A673 (cell line): Measurements from ENCODE around the gene DLG2. TPM values are rescaled to one million over a fixed set of nuclear protein-coding genes. Genes with fewer than 3 reads are reported as not detected.

Experiments
- BruUV-seq: library from RNA; stranded (reverse); fragments of 400-500 nt; replicated peaks from 2 replicates; lab custom pipeline; 2021; lab: Mats Ljungman, UMichigan
- CTCF ChIA-PET: fragments of 300-600 bp; sonication (Branson Sonifier 250); formaldehyde crosslinking; loops from one replicate; lab custom pipeline; 2022; ENCODE audit warnings: antibody characterized with exemption; lab: Charles Lee
- POLR2A ChIA-PET: fragments of 300-600 bp; sonication (Branson Sonifier 250); formaldehyde crosslinking; loops from one replicate; lab custom pipeline; 2022; ENCODE audit warnings: antibody characterized with exemption; ENCODE audit not compliant: low non-redundant PET; lab: Charles Lee
- DNase-seq: peaks from one replicate; pipeline ENCODE4 v3.0.0-alpha.2; 2015; ENCODE audit warnings: low spot score
- H3K27ac ChIP-seq: fragments of 200-600 bp; sonication (generic); 2 replicates; pipeline ENCODE4 v1.5.1; 2016; ENCODE audit warnings: mixed run types, low read depth, mild to moderate bottlenecking, mixed read lengths, antibody characterized with exemption, low read length; ENCODE audit not compliant: poor library complexity, severe bottlenecking
- H3K27me3 ChIP-seq: fragments of 200-600 bp; sonication (generic); replicated peaks from 2 replicates; pipeline ENCODE4 v1.6.1; 2017; ENCODE audit warnings: mixed run types, low read depth, mild to moderate bottlenecking, mixed read lengths, antibody characterized with exemption, low read length; ENCODE audit not compliant: insufficient read depth, poor library complexity
- H3K36me3 ChIP-seq: fragments of 200-600 bp; sonication (generic); 2 replicates; pipeline ENCODE4 v1.6.1; 2016; ENCODE audit warnings: mixed run types, mild to moderate bottlenecking, mixed read lengths, antibody characterized with exemption, low read length; ENCODE audit not compliant: insufficient read depth, poor library complexity, severe bottlenecking
- H3K4me1 ChIP-seq: fragments of 200-600 bp; sonication (generic); 2 replicates; pipeline ENCODE4 v1.6.1; 2017; ENCODE audit warnings: mixed run types, mild to moderate bottlenecking, mixed read lengths, antibody characterized with exemption, low read length; ENCODE audit not compliant: insufficient read depth, poor library complexity, severe bottlenecking
- H3K4me3 ChIP-seq: fragments of 200-600 bp; sonication (generic); 2 replicates; pipeline ENCODE4 v1.5.1; 2016; ENCODE audit warnings: low read depth, mixed run types, mild to moderate bottlenecking, mixed read lengths, low read length; ENCODE audit not compliant: poor library complexity, severe bottlenecking
- H3K9me3 ChIP-seq: fragments of 200-600 bp; sonication (generic); 2 replicates; pipeline ENCODE4 v1.6.1; 2016; ENCODE audit warnings: mixed run types, low read depth, mild to moderate bottlenecking, mixed read lengths, antibody characterized with exemption, low read length; ENCODE audit not compliant: poor library complexity, severe bottlenecking
- EZH2 ChIP-seq: fragments of 200-600 bp; sonication (generic); IDR thresholded peaks from 2 replicates; pipeline ENCODE4 v1.6.1; 2017; ENCODE audit warnings: borderline replicate concordance, low read depth, mild to moderate bottlenecking, mixed read lengths, antibody characterized with exemption, low read length; ENCODE audit not compliant: poor library complexity, severe bottlenecking
- intact Hi-C: fragments of 100-400 bp; cut with micrococcal nuclease; formaldehyde crosslinking; loops from one replicate; pipeline ENCODE4 v1.10.0; 2022; ENCODE audit not compliant: unreplicated experiment
- total RNA-seq: library from RNA; stranded (reverse); gene quantifications from 2 replicates; pipeline ENCODE4 v1.2.3, GENCODE V29; 2021
- TF ChIP-seq, protein P1 (sequence below): fragments of 300-800, 200-600 bp; sonication (generic); conservative IDR thresholded peaks from 2 replicates; pipeline ENCODE4 v1.5.1; 2017; ENCODE audit warnings: low read depth, mild to moderate bottlenecking, antibody characterized with exemption, low read length, moderate library complexity, mixed read lengths

Gene DLG2
- total RNA-seq, 1 experiment from 2014 or later: 277 TPM

GRCh38 chr11:83554876-83555275, 2072.3 kb downstream of the DLG2 start:
- Histone ChIP-seq H3K36me3 (peaks cover 13% of the 10 kb centered on the region), H3K27ac (peak overlapping the region; percentile 25), H3K4me1 (peaks cover 95% of the 10 kb centered on the region), H3K9me3 (no peaks in the 10 kb centered on the region), H3K27me3 (no peaks in the 10 kb centered on the region), H3K4me3 (no peak overlapping the region)
- ChIA-PET POLR2A (no interaction called here), CTCF (no interaction called here)
- BruUV-seq: no TSS peak
- peak; percentile 85 for DNase-seq
- intact Hi-C loops: no loop called here
- TF ChIP-seq EZH2: no peak
- TF ChIP-seq, protein P1, sequence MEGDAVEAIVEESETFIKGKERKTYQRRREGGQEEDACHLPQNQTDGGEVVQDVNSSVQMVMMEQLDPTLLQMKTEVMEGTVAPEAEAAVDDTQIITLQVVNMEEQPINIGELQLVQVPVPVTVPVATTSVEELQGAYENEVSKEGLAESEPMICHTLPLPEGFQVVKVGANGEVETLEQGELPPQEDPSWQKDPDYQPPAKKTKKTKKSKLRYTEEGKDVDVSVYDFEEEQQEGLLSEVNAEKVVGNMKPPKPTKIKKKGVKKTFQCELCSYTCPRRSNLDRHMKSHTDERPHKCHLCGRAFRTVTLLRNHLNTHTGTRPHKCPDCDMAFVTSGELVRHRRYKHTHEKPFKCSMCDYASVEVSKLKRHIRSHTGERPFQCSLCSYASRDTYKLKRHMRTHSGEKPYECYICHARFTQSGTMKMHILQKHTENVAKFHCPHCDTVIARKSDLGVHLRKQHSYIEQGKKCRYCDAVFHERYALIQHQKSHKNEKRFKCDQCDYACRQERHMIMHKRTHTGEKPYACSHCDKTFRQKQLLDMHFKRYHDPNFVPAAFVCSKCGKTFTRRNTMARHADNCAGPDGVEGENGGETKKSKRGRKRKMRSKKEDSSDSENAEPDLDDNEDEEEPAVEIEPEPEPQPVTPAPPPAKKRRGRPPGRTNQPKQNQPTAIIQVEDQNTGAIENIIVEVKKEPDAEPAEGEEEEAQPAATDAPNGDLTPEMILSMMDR: no peak

- CTCF ChIA-PET: no interaction called here
- TF ChIP-seq EZH2: no peak
- TF ChIP-seq, protein P1: no peak
- Histone ChIP-seq H3K27me3 (no peaks in the 10 kb centered on the region), H3K4me3 (no peak overlapping the region), H3K27ac (peak overlapping the region; percentile 38), H3K4me1 (peaks cover 100% of the 10 kb centered on the region), H3K9me3 (no peaks in the 10 kb centered on the region), H3K36me3 (no peaks in the 10 kb centered on the region)
- intact Hi-C loops: loop anchor here (10.0 kb wide), 1 partner anchor 265 kb away; no protein-coding TSS in a partner anchor
- BruUV-seq: no TSS peak
- POLR2A ChIA-PET: interaction anchor here (0.6 kb wide), 1 partner anchor 98 kb away, joined by 4 read pairs; no protein-coding TSS in a partner anchor
- DNase-seq: no peak
These were observed 2077.0 kb downstream of the DLG2 start for GRCh38 chr11:83549984-83550667.

DNA sequence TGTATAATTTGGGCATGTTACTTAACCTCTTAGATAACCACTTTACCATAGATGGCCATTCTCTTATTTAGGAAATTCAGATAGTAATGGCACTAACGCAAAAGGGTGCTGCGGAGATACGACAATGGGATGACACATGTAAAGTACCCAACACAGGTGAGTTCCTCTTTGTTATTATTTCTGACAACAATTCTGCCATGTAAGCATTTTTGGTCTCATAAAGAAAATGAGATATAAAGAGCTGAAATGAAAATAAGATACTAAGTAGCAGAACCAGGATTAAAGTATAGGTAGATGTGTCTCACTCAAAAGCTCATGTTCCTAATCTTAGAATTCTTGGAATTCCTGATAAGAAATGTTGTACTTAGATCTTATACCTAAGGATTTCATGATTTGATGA, 2080.8 kb downstream of the DLG2 start:
- Histone ChIP-seq H3K4me3 (no peak overlapping the region), H3K27me3 (no peaks in the 10 kb centered on the region), H3K4me1 (peaks cover 87% of the 10 kb centered on the region), H3K9me3 (no peaks in the 10 kb centered on the region), H3K36me3 (peaks cover 22% of the 10 kb centered on the region), H3K27ac (peak overlapping the region; percentile 1)
- CTCF ChIA-PET: no interaction called here
- intact Hi-C loops: loop anchor here (10.0 kb wide), 1 partner anchor 268 kb away; no protein-coding TSS in a partner anchor
- DNase-seq: no peak
- no TSS peak for BruUV-seq
- POLR2A ChIA-PET: no interaction called here
- TF ChIP-seq, protein P1: no peak
- no peak for TF ChIP-seq EZH2
